CD4-positive, alpha-beta T cell treated with Interleukin-4 for 1 hour (primary cell): ENCODE results near the gene RDH11.

Experiments
- DNase-seq, 2 donors: peaks; one replicate each; pipeline ENCODE4 v3.0.0-alpha.2; 2020 to 2022

RDH11 gene

DNA sequence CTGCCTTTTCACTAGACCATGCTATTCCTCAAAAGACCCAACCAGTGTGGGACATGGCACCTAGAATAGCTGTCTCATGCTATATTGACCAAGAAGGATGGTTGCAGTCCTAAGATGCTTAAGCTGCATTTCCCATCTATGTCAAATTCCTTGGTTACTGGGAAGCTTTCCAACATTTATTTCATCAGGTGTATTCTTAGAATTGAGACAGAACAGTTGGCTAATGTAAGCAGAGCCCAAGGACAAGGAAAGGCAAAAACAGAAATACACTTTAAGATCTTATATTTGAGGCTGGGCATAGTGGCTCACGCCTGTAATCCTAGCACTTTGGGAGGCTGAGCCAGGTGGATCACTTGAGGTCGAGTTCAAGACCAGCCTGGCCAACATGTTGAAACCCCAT is 51.1 kb downstream of the RDH11 start:
- DNase-seq = no peak

- no peak for DNase-seq
These were observed 51.9 kb downstream of the RDH11 start for GRCh38 chr14:67643713-67644112.

DNA sequence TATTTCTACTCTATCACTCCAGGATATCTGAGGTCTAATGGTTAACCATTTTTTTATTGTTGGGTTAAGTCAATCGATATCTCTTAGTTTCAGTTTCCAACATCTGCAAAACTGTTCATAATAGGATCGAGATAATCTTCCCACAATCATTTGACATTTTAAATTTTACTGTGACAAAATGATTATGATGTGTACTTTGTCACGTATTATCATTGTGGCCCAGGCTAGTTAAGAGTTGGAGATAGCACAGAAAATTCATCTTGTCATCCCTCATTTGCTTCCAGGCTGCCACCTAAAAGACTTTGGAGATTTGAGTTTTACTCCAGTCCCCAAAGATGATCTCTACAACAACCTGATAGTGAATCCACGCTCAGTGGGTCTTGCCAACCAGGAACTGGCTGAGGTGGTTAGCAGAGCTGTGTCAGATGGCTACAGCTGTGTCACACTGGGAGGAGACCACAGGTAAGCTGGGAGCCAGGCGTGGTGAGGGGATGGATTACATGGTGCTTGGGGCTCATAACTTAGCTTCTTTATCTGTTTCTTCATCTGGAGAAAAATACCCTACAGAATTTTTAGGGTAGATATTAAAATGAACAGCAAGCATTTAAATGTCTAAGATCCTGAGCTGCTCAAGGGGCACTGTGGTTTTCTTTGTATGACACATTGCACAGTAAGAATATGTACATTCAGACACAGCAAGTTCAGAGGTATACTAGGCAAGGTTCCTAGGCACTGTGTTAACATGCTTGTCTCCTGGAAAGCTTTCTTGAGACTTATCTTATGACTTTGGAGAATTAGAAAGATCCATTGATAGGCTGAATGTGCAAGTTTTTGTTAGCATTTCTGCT is 53.4 kb downstream of the RDH11 start:
- DNase-seq = no peak

DNA sequence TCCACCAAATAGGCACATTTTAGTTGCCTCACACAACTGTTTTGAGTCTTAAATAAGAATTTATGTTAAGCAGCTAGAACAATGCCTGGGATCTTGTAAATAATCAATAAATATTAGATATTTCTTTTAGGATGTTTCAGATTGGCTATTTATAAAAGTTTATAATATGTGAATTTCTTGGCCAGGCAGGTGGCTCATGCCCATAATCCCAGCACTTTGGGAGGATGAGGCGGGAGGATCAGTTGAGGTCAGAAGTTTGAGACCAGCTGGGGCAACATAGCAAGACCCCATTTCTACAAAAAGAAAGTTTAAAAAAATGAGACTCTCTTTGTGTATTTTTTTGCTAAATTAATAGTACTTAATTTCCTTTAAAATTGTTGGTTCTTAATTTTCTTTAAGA is 54.1 kb downstream of the RDH11 start:
- DNase-seq = no peak

- no peak for DNase-seq
These were observed 56.9 kb downstream of the RDH11 start for GRCh38 chr14:67638642-67639041.

- no peak for DNase-seq
These were observed 59.1 kb downstream of the RDH11 start for GRCh38 chr14:67636361-67636919.

DNA sequence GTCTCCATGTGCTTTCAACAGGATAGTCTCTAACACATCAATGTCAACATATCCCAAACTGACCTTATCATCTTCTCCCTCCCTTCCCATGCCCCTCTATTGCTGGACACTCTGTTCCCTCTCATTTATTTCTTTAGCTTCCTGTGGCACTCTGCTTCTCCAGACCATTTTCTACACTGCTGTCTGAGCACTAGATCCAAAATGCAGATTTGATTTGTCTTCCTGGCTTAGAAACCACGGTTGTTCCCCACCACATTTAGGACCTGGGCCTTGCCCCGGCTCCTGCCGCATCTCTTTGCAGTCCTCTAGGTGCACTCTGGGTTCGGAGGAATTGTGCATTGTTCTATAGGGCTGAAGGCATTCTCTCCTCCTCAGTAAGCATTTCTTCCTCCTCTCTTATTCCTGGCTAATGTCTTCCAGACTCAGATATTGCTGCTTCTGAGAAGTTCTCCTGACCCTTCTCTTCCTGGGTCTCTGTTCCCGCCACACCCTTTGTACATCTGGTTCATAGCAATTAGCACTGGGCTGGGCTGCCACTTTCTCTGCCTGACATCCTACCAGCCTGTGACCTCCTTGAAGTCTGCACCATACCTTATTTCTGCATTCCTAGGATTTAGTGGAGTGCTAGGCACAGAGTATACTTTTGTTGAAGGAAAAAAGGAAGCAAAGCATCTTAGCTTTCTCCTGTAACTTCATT is 62.0 kb downstream of the RDH11 start:
- DNase-seq = no peak

- DNase-seq = no peak
These were observed 64.6 kb downstream of the RDH11 start for GRCh38 chr14:67630938-67631337.

DNA sequence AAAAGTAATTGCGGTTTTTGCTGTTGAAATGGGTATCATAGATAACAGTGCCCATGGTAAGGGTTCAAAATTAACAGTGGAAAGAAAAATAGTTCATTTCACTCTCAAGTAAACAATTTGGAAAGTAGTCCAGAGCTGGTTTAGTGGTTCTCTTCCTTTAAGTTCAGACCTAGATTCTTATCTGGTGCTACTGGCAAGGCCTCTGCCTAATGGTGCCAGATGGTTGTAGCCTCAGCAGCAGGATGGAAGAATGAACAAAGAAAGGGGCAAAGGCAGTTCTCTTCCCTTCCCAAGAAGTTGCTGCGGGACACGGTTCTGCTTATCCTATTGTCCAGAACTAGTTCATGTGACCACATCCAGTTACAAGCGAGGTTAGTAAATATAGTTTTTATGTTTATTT is 65.4 kb downstream of the RDH11 start:
- DNase-seq = no peak

DNA sequence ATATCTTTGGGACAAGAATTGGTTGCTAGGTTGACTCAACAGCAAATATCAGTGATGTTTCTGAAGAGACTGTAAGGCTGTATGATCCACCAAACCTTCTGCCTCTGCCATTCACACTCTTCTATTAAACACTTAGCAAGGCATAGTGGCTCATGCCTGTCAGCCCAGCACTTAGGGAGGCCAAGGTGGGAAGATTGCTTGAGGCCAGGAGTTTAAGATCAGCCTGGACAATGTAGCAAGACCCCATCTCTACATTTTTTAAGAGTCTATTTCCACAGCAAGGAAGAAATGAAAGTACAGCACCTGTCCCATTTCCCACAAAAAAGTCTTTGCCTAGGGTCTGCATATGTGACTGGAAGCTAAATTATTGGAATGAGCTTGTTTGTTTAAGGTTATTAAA is 68.0 kb downstream of the RDH11 start:
- no peak for DNase-seq
